DND-41 (cell line): ENCODE results near the gene ZCCHC2.

Source experiments
- ATAC-seq: fragments of 200-7000 bp; cut with Tn5 transposase; 3 replicates; pipeline ENCODE4 v1.9.1; 2021; ENCODE audit warnings: low read depth; ENCODE audit not compliant: insufficient read depth
- DNase-seq: peaks from one replicate; pipeline ENCODE4 v3.0.0-alpha.2; 2020
- H2AFZ ChIP-seq: 2 replicates; pipeline ENCODE4 v1.6.0; 2012; ENCODE audit warnings: low read depth, low read length
- H3K27ac ChIP-seq: 2 replicates; pipeline ENCODE4 v1.5.1; 2012; ENCODE audit warnings: low read length, inconsistent platforms
- H3K27me3 ChIP-seq: fragments of 200-600 bp; sonication (generic); 2 replicates; pipeline ENCODE4 v1.6.0; 2012; ENCODE audit warnings: low read length, mild to moderate bottlenecking, inconsistent platforms; ENCODE audit not compliant: insufficient read depth, poor library complexity
- H3K36me3 ChIP-seq: 2 replicates; pipeline ENCODE4 v1.5.1; 2012; ENCODE audit warnings: low read length, inconsistent platforms; ENCODE audit not compliant: insufficient read depth
- H3K4me1 ChIP-seq: 2 replicates; pipeline ENCODE4 v1.5.1; 2012; ENCODE audit warnings: mild to moderate bottlenecking, low read length; ENCODE audit not compliant: insufficient read depth
- H3K4me2 ChIP-seq: 2 replicates; pipeline ENCODE4 v1.6.0; 2012; ENCODE audit warnings: mild to moderate bottlenecking, moderate library complexity, low read length, inconsistent platforms; ENCODE audit not compliant: insufficient read depth
- H3K4me3 ChIP-seq, 2 experiments: fragments of 200-600 bp in 1 of 2; shearing (Covaris generic) in 1 of 2; 2 replicates each; pipeline ENCODE4 v1.5.1; 2012 to 2016; ENCODE audit warnings: inconsistent platforms in 2 of 2, low read length in 2 of 2, mild to moderate bottlenecking in 2 of 2, low read depth in 1 of 2, moderate library complexity in 1 of 2
- H3K79me2 ChIP-seq: 2 replicates; pipeline ENCODE4 v1.6.0; 2012; ENCODE audit warnings: low read length, inconsistent platforms; ENCODE audit not compliant: insufficient read depth
- H3K9ac ChIP-seq: 2 replicates; pipeline ENCODE4 v1.6.0; 2012; ENCODE audit warnings: low read depth, mild to moderate bottlenecking, inconsistent platforms, low read length, moderate library complexity
- H3K9me3 ChIP-seq: 2 replicates; pipeline ENCODE4 v1.5.1; 2012; ENCODE audit warnings: low read length, moderate library complexity, mild to moderate bottlenecking, inconsistent platforms; ENCODE audit not compliant: insufficient read depth, severe bottlenecking
- H4K20me1 ChIP-seq: 2 replicates; pipeline ENCODE4 v1.6.0; 2012; ENCODE audit warnings: low read length; ENCODE audit not compliant: insufficient read depth
- EZH2 ChIP-seq: IDR thresholded peaks from 3 replicates; pipeline ENCODE4 v1.6.1; 2012; ENCODE audit warnings: borderline replicate concordance, low read depth, mild to moderate bottlenecking, moderate library complexity, low read length, inconsistent platforms; ENCODE audit not compliant: severe bottlenecking
- TF ChIP-seq, protein P1 (sequence below): IDR thresholded peaks from 2 replicates; pipeline ENCODE4 v1.5.1; 2012; ENCODE audit warnings: borderline replicate concordance, low read length, moderate library complexity, mild to moderate bottlenecking; ENCODE audit not compliant: poor library complexity, severe bottlenecking; ENCODE audit errors: extremely low read depth

The ZCCHC2 gene

DNA sequence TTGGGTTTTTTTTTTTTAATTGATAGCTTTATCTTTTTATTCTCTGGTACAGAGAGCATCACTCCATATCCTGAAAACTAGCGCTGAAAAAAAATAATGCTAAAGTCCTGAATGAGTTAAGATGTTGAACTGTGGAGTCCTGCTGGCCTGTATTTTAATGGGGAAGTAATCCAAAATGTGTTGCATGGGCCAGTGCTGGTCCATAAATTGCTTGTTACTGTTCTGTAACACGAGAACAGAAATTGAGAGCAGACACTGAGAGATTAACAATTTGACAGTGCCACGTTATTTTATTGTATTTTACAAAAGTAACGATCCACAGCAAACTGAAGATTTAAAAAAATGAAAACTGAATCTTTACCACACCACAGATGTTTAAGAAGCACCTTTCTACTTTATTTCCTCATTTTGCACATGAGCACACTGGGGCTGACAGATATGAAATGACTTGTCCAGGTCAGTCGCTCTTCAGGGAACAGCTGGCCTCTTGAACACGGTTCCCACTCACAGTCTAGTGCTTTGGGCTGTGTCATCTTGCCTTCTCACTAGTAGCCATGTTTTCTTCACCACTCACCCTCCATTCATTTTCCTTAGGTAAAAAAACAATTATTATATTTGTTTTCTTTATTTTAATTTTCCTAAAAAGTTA lies 35.3 kb downstream of the ZCCHC2 start:
- no peaks in the 10 kb centered on the region for H3K79me2 ChIP-seq
- no peak overlapping the region for H3K9ac ChIP-seq
- H3K9me3 ChIP-seq, result no peaks in the 10 kb centered on the region
- H3K27ac ChIP-seq, result no peak overlapping the region
- TF ChIP-seq, protein P1, sequence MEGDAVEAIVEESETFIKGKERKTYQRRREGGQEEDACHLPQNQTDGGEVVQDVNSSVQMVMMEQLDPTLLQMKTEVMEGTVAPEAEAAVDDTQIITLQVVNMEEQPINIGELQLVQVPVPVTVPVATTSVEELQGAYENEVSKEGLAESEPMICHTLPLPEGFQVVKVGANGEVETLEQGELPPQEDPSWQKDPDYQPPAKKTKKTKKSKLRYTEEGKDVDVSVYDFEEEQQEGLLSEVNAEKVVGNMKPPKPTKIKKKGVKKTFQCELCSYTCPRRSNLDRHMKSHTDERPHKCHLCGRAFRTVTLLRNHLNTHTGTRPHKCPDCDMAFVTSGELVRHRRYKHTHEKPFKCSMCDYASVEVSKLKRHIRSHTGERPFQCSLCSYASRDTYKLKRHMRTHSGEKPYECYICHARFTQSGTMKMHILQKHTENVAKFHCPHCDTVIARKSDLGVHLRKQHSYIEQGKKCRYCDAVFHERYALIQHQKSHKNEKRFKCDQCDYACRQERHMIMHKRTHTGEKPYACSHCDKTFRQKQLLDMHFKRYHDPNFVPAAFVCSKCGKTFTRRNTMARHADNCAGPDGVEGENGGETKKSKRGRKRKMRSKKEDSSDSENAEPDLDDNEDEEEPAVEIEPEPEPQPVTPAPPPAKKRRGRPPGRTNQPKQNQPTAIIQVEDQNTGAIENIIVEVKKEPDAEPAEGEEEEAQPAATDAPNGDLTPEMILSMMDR, result no peak
- TF ChIP-seq EZH2, result no peak
- H2AFZ ChIP-seq, result no peak overlapping the region
- no peak overlapping the region for H3K4me2 ChIP-seq
- no peaks in the 10 kb centered on the region for H3K27me3 ChIP-seq
- ATAC-seq (no peak), DNase-seq (no peak)
- no peak overlapping the region for H3K4me3 ChIP-seq
- 0 out of 2 replicates have a peak, but pooled peaks cover 2% of the 10 kb centered on the region for H4K20me1 ChIP-seq
- H3K4me1 ChIP-seq, result no peaks in the 10 kb centered on the region
- peaks cover 77% of the 10 kb centered on the region for H3K36me3 ChIP-seq

- Histone ChIP-seq H4K20me1 (0 out of 2 replicates have a peak, but pooled peaks cover 2% of the 10 kb centered on the region), H3K4me2 (no peak overlapping the region), H3K79me2 (no peaks in the 10 kb centered on the region), H3K27ac (no peak overlapping the region), H3K36me3 (peaks cover 64% of the 10 kb centered on the region; the same call in 1 of the 2 replicates), H3K27me3 (no peaks in the 10 kb centered on the region), H2AFZ (no peak overlapping the region), H3K9ac (no peak overlapping the region), H3K4me1 (no peaks in the 10 kb centered on the region), H3K4me3 (no peak overlapping the region), H3K9me3 (no peaks in the 10 kb centered on the region)
- DNase-seq (no peak), ATAC-seq (no peak)
- TF ChIP-seq, protein P1, result no peak
- TF ChIP-seq EZH2, result no peak
Observed at GRCh38 chr18:62564044-62564443, 41.2 kb downstream of the ZCCHC2 start.

GRCh38 chr18:62566199-62566598 lies 43.4 kb downstream of the ZCCHC2 start:
- Histone ChIP-seq H3K27me3 (no peaks in the 10 kb centered on the region), H3K79me2 (no peaks in the 10 kb centered on the region), H3K4me1 (no peaks in the 10 kb centered on the region), H3K27ac (no peak overlapping the region), H3K4me3 (no peak overlapping the region), H3K9ac (no peak overlapping the region), H3K9me3 (no peaks in the 10 kb centered on the region), H4K20me1 (no peaks in the 10 kb centered on the region), H2AFZ (no peak overlapping the region), H3K36me3 (peaks cover 66% of the 10 kb centered on the region; the same call in 1 of the 2 replicates), H3K4me2 (no peak overlapping the region)
- TF ChIP-seq, protein P1, result no peak
- TF ChIP-seq EZH2, result no peak
- DNase-seq (no peak), ATAC-seq (no peak)
